ENCODE results near the gene APOA5. TPM values are rescaled to one million over a fixed set of nuclear protein-coding genes. Genes with fewer than 3 reads are reported as not detected.
A peak's percentile ranks its signal among the peaks of the same experiment; 100 is the strongest.

The APOA5 gene
- total and polyA plus RNA-seq, 2 donors (not counting 3 experiments of a cell fraction or from before 2014, with no cell fraction given): not detected

GRCh38 chr11:116791002-116791812 is 472 bp downstream of the APOA5 start:
- ChIA-PET POLR2A (no interaction called here), CTCF (interaction anchor here (0.6 to 6.2 kb wide), 63 partner anchors 8 to 588 kb away, joined by 3 to 272 read pairs (median 4); partner anchors contain the start of genes APOA1, APOA4, APOC3 and PAFAH1B2)
- peak; percentile 90 for FAIRE-seq
- Histone ChIP-seq H3K9ac (replicated peaks; ENCODE audit: extremely low read depth, insufficient read depth, low read length) (no peak overlapping the region), H3K36me3 (ENCODE audit: control insufficient read depth in 2 of 2, extremely low read depth in 1 of 2, insufficient read depth in 2 of 2, low read length in 2 of 2) (no peaks in the 10 kb centered on the region), H3K4me2 (ENCODE audit: insufficient read depth, low read length) (no peak overlapping the region), H3K79me2 (ENCODE audit: control insufficient read depth, insufficient read depth, low read length) (peaks cover 15% of the 10 kb centered on the region), H4K20me1 (replicated peaks; ENCODE audit: control insufficient read depth, extremely low read depth, insufficient read depth, low read length) (no peaks in the 10 kb centered on the region), H3K9me3 (replicated peaks; ENCODE audit: control insufficient read depth, insufficient read depth, low read length) (no peaks in the 10 kb centered on the region), H3K4me3 (replicated peaks in 1 of 3; ENCODE audit: insufficient read depth in 1 of 3, low read depth in 1 of 3, low read length in 3 of 3) (no peak overlapping the region), H3K9me1 (replicated peaks; ENCODE audit: control insufficient read depth, extremely low read depth, insufficient read depth, low read length) (no peaks in the 10 kb centered on the region), H2AFZ (ENCODE audit: low read depth, low read length) (peak overlapping the region; percentile 1), H3K27me3 (ENCODE audit: control insufficient read depth in 2 of 2, insufficient read depth in 2 of 2, low read length in 2 of 2) (no peaks in the 10 kb centered on the region), H3K27ac (ENCODE audit: insufficient read depth, low read depth, low read length) (no peak overlapping the region), H3K4me1 (ENCODE audit: control insufficient read depth, extremely low read depth, insufficient read depth, low read length) (peaks cover 13% of the 10 kb centered on the region)
- DNase-seq (ENCODE audit: low read depth, low spot score): peak; percentile 65
- TF ChIP-seq MYC (IDR thresholded peaks at IDR 0.05; ENCODE audit: low read depth, low read length) (no peak), FOS (IDR thresholded peaks at IDR 0.05; ENCODE audit: borderline replicate concordance, insufficient read depth, low read length) (no peak), GATA2 (IDR thresholded peaks at IDR 0.05; ENCODE audit: insufficient read depth, insufficient read length, low read depth, low read length) (no peak), CTCF (IDR thresholded peaks at IDR 0.05; ENCODE audit: extremely low read depth in 1 of 2, insufficient read depth in 1 of 2, low read depth in 1 of 2, low read length in 2 of 2) (peak; percentile 93 to 94), MAX (IDR thresholded peaks at IDR 0.05; ENCODE audit: insufficient read depth, insufficient read length) (no peak)
- no TSS peak for BruUV-seq (replicated peaks)
- dilution Hi-C loops (cut with MboI; ENCODE audit: extremely low pct_ligation_motif_present, low sequenced_read_pairs): no loop called here
- intact Hi-C loops (cut with micrococcal nuclease): loop anchor here (1.0 to 5.0 kb wide), 6 partner anchors 45 to 435 kb away; partner anchors contain the start of gene SIK3
